H9 (cell line): ENCODE data around the gene CD300C. TPM values are rescaled to one million over a fixed set of nuclear protein-coding genes. Genes with fewer than 3 reads are reported as not detected.

Experiments used
- DNase-seq: peaks from one replicate; pipeline ENCODE4 v3.0.0-alpha.2; 2017
- H2AFZ ChIP-seq: one replicate; pipeline ENCODE4 v1.6.1; 2013; ENCODE audit warnings: mild to moderate bottlenecking, low read length, control low read depth, moderate library complexity
- H2AK5ac ChIP-seq: 2 replicates; pipeline ENCODE4 v1.6.1; 2013; ENCODE audit warnings: low read length, control low read depth, mixed read lengths; ENCODE audit not compliant: insufficient read length
- H2BK120ac ChIP-seq: one replicate; pipeline ENCODE4 v1.6.1; 2013; ENCODE audit warnings: low read depth, mild to moderate bottlenecking, low read length, control low read depth, inconsistent platforms; ENCODE audit not compliant: poor library complexity, severe bottlenecking
- H2BK12ac ChIP-seq: 2 replicates; pipeline ENCODE4 v1.6.1; 2013; ENCODE audit warnings: low read length, control low read depth, mixed read lengths, low read depth; ENCODE audit not compliant: insufficient read length
- H2BK15ac ChIP-seq: 2 replicates; pipeline ENCODE4 v1.6.1; 2013; ENCODE audit warnings: low read depth, low read length, control low read depth
- H2BK20ac ChIP-seq: one replicate; pipeline ENCODE4 v1.6.1; 2013; ENCODE audit warnings: low read depth, mild to moderate bottlenecking, low read length, control low read depth, inconsistent platforms; ENCODE audit not compliant: poor library complexity, severe bottlenecking
- H2BK5ac ChIP-seq: 2 replicates; pipeline ENCODE4 v1.6.1; 2013; ENCODE audit warnings: low read length, control low read depth, mixed read lengths; ENCODE audit not compliant: insufficient read length
- H3K14ac ChIP-seq: 2 replicates; pipeline ENCODE4 v1.6.1; 2013; ENCODE audit warnings: low read length, control low read depth; ENCODE audit not compliant: insufficient read depth
- H3K18ac ChIP-seq: 2 replicates; pipeline ENCODE4 v1.6.1; 2013; ENCODE audit warnings: low read depth, mild to moderate bottlenecking, mixed read lengths, low read length, control low read depth; ENCODE audit not compliant: insufficient read length
- H3K23ac ChIP-seq: 2 replicates; pipeline ENCODE4 v1.6.1; 2013; ENCODE audit warnings: low read length, control low read depth, mixed read lengths, low read depth; ENCODE audit not compliant: insufficient read length
- H3K23me2 ChIP-seq: 2 replicates; pipeline ENCODE4 v1.6.1; 2013; ENCODE audit warnings: low read depth, mild to moderate bottlenecking, mixed read lengths, low read length, control low read depth; ENCODE audit not compliant: insufficient read length, poor library complexity, severe bottlenecking
- H3K27ac ChIP-seq: 2 replicates; pipeline ENCODE4 v1.5.1; 2013; ENCODE audit warnings: low read length, control low read depth, mixed read lengths, low read depth; ENCODE audit not compliant: insufficient read length
- H3K27me3 ChIP-seq: 2 replicates; pipeline ENCODE4 v1.6.1; 2013; ENCODE audit warnings: low read length, control low read depth, inconsistent platforms; ENCODE audit not compliant: insufficient read depth
- H3K4ac ChIP-seq: 2 replicates; pipeline ENCODE4 v1.6.1; 2013; ENCODE audit warnings: low read depth, mild to moderate bottlenecking, control low read depth, inconsistent platforms, low read length, moderate library complexity
- H3K4me1 ChIP-seq: 2 replicates; pipeline ENCODE4 v1.6.1; 2013; ENCODE audit warnings: low read length, control low read depth, inconsistent platforms; ENCODE audit not compliant: insufficient read depth
- H3K4me2 ChIP-seq: 2 replicates; pipeline ENCODE4 v1.6.1; 2013; ENCODE audit warnings: low read length, control low read depth, mixed read lengths; ENCODE audit not compliant: insufficient read length, insufficient read depth
- H3K56ac ChIP-seq: 2 replicates; pipeline ENCODE4 v1.6.1; 2013; ENCODE audit warnings: low read depth, mild to moderate bottlenecking, mixed read lengths, low read length, control low read depth; ENCODE audit not compliant: insufficient read length
- H3K79me1 ChIP-seq: 2 replicates; pipeline ENCODE4 v1.6.1; 2013; ENCODE audit warnings: low read depth, mild to moderate bottlenecking, moderate library complexity, low read length, control low read depth, inconsistent platforms; ENCODE audit not compliant: insufficient read depth, poor library complexity, severe bottlenecking
- H3K79me2 ChIP-seq: 2 replicates; pipeline ENCODE4 v1.6.1; 2013; ENCODE audit warnings: low read length, control low read depth, inconsistent platforms; ENCODE audit not compliant: insufficient read depth
- H3K9ac ChIP-seq: 2 replicates; pipeline ENCODE4 v1.6.1; 2013; ENCODE audit warnings: low read length, control low read depth, mixed read lengths; ENCODE audit not compliant: insufficient read length; ENCODE audit errors: extremely low read depth
- H3K9me3 ChIP-seq: one replicate; pipeline ENCODE4 v1.6.1; 2013; ENCODE audit warnings: low read depth, low read length, inconsistent platforms; ENCODE audit not compliant: control insufficient read depth
- H3T11ph ChIP-seq: one replicate; pipeline ENCODE4 v1.6.1; 2013; ENCODE audit warnings: mild to moderate bottlenecking, low read length, control low read depth, inconsistent platforms
- H4K20me1 ChIP-seq: one replicate; pipeline ENCODE4 v1.6.1; 2013; ENCODE audit not compliant: control insufficient read depth, insufficient read length, insufficient read depth
- H4K5ac ChIP-seq: 2 replicates; pipeline ENCODE4 v1.6.1; 2013; ENCODE audit warnings: low read depth, mild to moderate bottlenecking, mixed read lengths, low read length, control low read depth; ENCODE audit not compliant: insufficient read length
- H4K8ac ChIP-seq: replicated peaks from 2 replicates; pipeline ENCODE4 v1.6.1; 2013; ENCODE audit warnings: low read length, control low read depth, mixed read lengths, low read depth; ENCODE audit not compliant: insufficient read length
- H4K91ac ChIP-seq: 2 replicates; pipeline ENCODE4 v1.6.1; 2013; ENCODE audit warnings: low read depth, mild to moderate bottlenecking, moderate library complexity, mixed read lengths, low read length, control low read depth; ENCODE audit not compliant: insufficient read length
- H3K27ac Mint-ChIP-seq, 3 experiments: 2 replicates in 2 of 3; 3 replicates in 1 of 3; pipeline ENCODE4 v1.8.0; 2020 to 2021; ENCODE audit warnings: mixed read lengths in 3 of 3, mild to moderate bottlenecking in 1 of 3, moderate library complexity in 1 of 3
- H3K27me3 Mint-ChIP-seq: 2 replicates; pipeline ENCODE4 v1.8.0; 2021; ENCODE audit warnings: low read depth, mild to moderate bottlenecking, moderate library complexity, mixed read lengths
- H3K36me3 Mint-ChIP-seq, 3 experiments: 2 replicates in 2 of 3; 3 replicates in 1 of 3; pipeline ENCODE4 v1.8.0; 2020 to 2021; ENCODE audit warnings: low read depth in 3 of 3, mixed read lengths in 3 of 3; ENCODE audit not compliant: insufficient read depth in 1 of 3
- H3K4me1 Mint-ChIP-seq, 2 experiments: 2 replicates each; pipeline ENCODE4 v1.8.0; 2020; ENCODE audit warnings: mixed read lengths in 2 of 2
- H3K4me3 Mint-ChIP-seq, 2 experiments: 2 replicates in 1 of 2; 3 replicates in 1 of 2; pipeline ENCODE4 v1.8.0; 2020 to 2021; ENCODE audit warnings: mild to moderate bottlenecking in 2 of 2, mixed read lengths in 2 of 2, moderate library complexity in 1 of 2
- H3K9me3 Mint-ChIP-seq, 2 experiments: 2 replicates in 1 of 2; 3 replicates in 1 of 2; pipeline ENCODE4 v1.8.0; 2020; ENCODE audit warnings: mild to moderate bottlenecking in 2 of 2, mixed read lengths in 2 of 2, moderate library complexity in 1 of 2
- WGBS: extraction: QIAGEN DNeasy Blood & Tissue Kit; methylation state at CpG from one replicate; pipeline ENCODE4 v1.1.7; 2013; ENCODE audit warnings: missing lambda C conversion rate, low lambda C conversion rate, mixed read lengths; ENCODE audit not compliant: insufficient read length; ENCODE audit errors: extremely low coverage; 5-methylcytosine and 5-hydroxymethylcytosine counted together
- total RNA-seq: library from RNA; stranded (reverse); gene quantifications from 2 replicates; pipeline ENCODE4 v1.2.1, GENCODE V29; 2021
- TF ChIP-seq, protein P1 (sequence below): fragments of 200-600 bp; sonication (generic); conservative IDR thresholded peaks from 3 replicates; pipeline ENCODE4 v1.8.0; 2021; ENCODE audit warnings: antibody characterized with exemption, mild to moderate bottlenecking

The CD300C gene
- total RNA-seq, 1 experiment from 2014 or later: not detected

DNA sequence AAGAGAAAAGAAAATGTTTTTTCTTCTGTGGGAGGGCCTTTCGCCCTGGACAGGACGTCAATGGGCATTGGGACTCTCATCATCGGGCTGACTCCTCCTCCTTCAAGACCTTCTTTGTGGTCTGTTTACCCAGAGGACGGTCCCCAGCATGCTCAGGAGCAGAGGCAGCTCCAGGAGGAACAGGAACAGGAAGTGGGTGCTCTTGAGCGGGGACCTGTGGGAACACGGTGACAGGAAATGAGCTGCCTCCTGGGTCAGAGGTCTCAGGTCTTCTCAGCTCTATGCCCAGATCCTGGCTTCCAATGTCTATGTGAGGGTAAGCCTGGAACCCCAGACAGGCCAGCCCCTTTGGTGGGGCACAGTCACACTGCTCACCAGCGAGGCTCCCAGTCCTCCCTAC lies 34.0 kb upstream of the CD300C start:
- Histone ChIP-seq H3K27ac (no peak overlapping the region), H3K9ac (no peak overlapping the region), H2AK5ac (no peak overlapping the region), H3K14ac (no peak overlapping the region), H3K27me3 (no peaks in the 10 kb centered on the region), H4K5ac (no peak overlapping the region), H4K20me1 (no peaks in the 10 kb centered on the region), H2BK120ac (no peak overlapping the region), H3K9me3 (no peaks in the 10 kb centered on the region), H3K4me2 (no peak overlapping the region), H2BK5ac (no peak overlapping the region), H2BK12ac (no peak overlapping the region), H4K91ac (no peak overlapping the region), H2BK20ac (no peak overlapping the region), H3K79me2 (no peaks in the 10 kb centered on the region), H3K4me1 (peaks cover 4% of the 10 kb centered on the region; the same call in 1 of the 2 replicates), H3K56ac (no peak overlapping the region), H2BK15ac (no peak overlapping the region), H3K23me2 (no peaks in the 10 kb centered on the region), H3K18ac (no peak overlapping the region), H2AFZ (no peak overlapping the region), H4K8ac (no peak overlapping the region), H3K4ac (no peak overlapping the region), H3T11ph (no peak overlapping the region), H3K79me1 (no peaks in the 10 kb centered on the region), H3K23ac (no peak overlapping the region)
- Mint-ChIP-seq H3K27me3 (peaks cover 29% of the 10 kb centered on the region), H3K36me3 (no peaks in the 10 kb centered on the region), H3K4me1 (peaks cover 6 to 7% of the 10 kb centered on the region in 2 experiments), H3K9me3 (peaks cover 0 to 3% of the 10 kb centered on the region in 2 experiments; a peak in 2 of 5 replicates), H3K27ac (no peak overlapping the region), H3K4me3 (no peak overlapping the region)
- TF ChIP-seq, protein P1, sequence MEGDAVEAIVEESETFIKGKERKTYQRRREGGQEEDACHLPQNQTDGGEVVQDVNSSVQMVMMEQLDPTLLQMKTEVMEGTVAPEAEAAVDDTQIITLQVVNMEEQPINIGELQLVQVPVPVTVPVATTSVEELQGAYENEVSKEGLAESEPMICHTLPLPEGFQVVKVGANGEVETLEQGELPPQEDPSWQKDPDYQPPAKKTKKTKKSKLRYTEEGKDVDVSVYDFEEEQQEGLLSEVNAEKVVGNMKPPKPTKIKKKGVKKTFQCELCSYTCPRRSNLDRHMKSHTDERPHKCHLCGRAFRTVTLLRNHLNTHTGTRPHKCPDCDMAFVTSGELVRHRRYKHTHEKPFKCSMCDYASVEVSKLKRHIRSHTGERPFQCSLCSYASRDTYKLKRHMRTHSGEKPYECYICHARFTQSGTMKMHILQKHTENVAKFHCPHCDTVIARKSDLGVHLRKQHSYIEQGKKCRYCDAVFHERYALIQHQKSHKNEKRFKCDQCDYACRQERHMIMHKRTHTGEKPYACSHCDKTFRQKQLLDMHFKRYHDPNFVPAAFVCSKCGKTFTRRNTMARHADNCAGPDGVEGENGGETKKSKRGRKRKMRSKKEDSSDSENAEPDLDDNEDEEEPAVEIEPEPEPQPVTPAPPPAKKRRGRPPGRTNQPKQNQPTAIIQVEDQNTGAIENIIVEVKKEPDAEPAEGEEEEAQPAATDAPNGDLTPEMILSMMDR: no peak
- WGBS: no CpG with 5 or more reads among the region's 7 CpGs
- no peak for DNase-seq
